GM12872 (cell line): ENCODE data around the gene NR2E3.

ENCODE experiments used
- TF ChIP-seq, protein P1 (sequence below): IDR thresholded peaks from 3 replicates; pipeline ENCODE4 v1.5.1; 2011; ENCODE audit warnings: low read depth, mild to moderate bottlenecking, low read length, moderate library complexity; ENCODE audit not compliant: insufficient read depth

Gene NR2E3

DNA sequence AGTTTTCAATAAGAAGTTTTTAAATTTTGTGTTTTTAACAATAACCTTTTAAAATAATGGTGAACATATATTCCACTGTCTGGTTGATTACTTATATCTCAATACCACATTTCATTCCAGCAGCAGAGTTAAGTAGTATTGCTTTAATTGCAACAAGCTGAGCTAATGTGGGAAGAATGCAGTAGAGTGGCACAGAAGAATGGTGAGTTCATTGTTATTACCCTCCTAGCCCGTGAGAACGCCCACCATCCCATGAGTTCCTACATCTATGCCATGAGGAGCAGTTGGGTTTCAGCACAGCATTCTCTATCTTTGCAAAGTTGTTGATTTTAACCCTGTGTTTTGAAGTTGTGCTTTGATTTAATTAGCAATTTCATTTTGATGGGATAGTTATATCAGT is 17.8 kb upstream of the NR2E3 start:
- TF ChIP-seq, protein P1, sequence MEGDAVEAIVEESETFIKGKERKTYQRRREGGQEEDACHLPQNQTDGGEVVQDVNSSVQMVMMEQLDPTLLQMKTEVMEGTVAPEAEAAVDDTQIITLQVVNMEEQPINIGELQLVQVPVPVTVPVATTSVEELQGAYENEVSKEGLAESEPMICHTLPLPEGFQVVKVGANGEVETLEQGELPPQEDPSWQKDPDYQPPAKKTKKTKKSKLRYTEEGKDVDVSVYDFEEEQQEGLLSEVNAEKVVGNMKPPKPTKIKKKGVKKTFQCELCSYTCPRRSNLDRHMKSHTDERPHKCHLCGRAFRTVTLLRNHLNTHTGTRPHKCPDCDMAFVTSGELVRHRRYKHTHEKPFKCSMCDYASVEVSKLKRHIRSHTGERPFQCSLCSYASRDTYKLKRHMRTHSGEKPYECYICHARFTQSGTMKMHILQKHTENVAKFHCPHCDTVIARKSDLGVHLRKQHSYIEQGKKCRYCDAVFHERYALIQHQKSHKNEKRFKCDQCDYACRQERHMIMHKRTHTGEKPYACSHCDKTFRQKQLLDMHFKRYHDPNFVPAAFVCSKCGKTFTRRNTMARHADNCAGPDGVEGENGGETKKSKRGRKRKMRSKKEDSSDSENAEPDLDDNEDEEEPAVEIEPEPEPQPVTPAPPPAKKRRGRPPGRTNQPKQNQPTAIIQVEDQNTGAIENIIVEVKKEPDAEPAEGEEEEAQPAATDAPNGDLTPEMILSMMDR: no peak

DNA sequence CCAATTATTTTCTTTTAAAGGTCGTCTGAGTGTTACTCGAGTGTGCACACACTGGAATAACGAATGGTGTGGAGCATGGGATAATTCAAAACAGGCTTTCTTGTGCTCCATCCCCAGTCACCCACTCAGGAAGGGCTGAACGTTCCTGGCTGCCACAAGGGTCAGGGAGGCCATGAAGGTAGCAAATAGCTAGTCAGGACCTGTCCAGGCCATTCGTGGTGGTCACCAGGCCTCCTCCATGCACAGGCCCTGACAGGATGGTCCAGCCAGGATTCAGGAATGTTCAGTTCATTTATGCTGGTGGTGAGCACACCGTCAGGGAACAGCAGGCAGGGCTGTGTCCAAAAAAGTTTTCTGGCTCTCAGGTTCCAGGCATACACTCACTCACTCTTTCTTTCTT is 11.7 kb upstream of the NR2E3 start:
- TF ChIP-seq, protein P1: no peak

DNA sequence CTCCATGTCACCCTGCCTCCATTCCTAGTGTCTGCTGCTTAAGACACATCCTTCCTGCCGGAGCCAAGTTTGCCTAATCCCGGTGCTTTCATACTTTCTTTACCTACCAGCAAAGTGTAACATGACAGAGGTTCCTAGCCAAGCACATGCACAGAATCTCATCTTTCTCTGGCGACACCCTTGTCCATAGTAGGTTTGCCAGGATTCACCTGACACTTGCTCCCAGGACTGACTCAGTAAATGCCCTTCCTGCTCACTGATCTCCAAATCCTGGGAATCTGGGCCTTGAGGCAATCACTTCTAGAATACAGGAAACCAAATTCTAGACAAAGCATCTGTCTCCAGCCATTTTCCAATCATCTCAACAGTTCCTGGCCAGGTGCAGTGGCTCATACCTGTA is 10.2 kb upstream of the NR2E3 start:
- TF ChIP-seq, protein P1: no peak

DNA sequence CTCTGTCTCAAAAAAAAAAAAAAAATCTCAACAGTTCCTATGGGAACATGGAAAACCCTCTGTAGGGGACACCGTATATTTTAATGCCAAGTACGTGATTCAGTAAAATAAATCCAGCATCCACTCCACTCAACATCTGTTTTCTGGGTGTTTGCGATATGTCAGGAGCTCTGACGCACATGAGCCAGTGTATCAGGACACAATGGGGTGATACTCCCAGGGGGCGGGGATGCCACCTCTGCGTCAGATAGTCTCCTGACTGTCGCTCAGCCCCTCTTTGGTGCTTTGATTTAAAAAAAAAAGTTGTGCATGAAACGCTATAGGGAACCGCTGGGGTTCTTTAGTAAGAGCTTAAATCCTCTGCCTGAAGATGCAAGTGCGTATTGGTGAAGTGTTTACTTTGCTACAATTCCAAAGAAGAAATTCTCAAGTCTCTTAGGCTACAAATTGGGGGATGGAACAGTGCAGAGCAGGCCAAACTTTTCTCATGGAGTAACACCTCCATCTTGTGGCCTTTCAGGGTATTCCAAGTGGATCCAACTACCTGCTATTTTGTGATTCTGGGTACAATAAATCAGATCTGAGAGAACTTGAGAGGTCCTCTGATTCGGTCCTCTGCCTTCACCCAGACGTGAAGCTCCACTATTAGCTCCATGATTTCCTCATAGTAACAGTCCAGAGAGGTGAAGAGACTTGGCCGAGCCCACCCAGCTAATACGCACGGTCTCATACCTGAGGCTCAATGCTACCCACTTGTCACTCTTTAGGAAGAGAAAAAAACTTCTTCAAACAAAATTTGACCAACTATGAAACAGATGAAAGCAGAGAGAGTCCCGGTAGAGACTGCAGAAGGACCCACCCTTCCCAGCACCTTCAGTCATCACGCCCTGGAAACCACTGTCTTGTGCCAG is 9.3 kb upstream of the NR2E3 start:
- TF ChIP-seq, protein P1: peak; percentile 75

DNA sequence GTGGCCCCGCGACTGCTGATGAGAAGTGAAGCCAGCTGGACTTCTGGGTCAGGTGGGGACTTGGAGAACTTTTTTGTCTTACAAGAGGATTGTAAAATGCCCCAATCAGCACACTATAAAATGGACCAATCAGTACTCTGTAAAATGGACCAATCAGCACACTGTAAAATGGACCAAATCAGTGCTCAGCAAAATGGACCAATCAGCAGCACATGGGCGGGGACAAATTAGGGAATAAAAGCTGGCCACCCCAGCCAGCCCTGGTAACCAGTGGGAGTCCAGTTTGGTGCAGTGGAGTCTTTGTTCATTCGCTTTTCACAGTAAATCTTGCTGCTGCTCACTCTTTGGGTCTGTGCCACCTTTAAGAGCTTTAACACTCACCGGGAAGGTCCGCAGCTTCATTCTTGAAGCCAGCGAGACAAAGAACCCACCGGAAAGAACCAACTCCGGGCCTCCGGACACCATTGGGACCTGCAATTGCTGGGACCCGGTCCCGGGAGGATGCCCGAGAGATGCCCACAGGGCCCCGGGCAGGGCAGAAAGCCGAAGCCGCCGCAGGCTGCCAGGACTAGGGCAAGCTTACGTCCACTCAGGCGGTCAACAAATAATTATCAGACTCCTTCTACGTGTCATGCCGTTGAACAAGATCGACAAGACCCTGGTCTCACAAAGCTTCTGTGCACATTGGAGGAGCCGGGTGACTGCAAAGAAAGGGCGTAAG is 8.3 kb upstream of the NR2E3 start:
- TF ChIP-seq, protein P1: no peak

DNA sequence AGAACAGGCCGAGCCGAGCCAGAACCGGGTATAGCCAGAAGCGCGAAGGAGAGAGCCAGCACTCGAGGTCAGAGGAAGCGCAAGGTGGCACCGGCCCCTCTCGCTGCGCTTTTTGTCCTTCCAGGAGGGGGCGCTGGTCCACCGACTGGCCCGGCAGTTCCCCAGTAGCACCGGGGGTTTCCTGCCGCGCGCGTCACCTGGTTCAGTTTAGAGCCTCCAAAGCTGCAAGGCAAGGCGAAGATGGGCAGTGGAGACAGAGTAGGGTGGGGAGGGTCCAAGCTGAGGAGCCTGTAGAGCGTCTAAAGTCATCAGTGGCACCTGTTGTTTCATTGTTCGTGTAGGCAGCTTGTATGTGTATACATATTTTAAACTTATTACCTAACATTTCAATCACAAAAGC is 7.6 kb upstream of the NR2E3 start:
- TF ChIP-seq, protein P1: peak; percentile 71

DNA sequence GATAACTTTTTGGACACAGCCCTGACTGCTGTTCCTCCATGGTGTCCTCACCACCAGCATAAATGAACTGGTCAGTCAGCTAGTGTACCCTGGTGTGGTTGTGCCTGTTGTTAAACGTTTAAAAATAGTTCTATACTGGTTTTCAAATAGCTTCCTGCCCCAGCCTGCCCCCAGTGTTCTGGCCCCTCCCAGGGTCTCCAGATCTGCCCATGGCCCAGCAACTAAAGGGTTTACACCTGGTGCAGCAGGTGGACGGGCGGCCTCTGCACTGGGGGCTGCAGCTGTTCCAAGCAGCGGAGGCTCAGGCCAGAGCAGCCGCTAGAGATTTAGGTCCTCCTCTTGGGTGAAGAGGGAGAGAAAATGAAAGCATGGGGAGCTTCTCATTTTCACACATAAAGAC is 6.1 kb upstream of the NR2E3 start:
- TF ChIP-seq, protein P1: no peak
